NCI-H146 (cell line): ENCODE data around the gene RAI14.

ENCODE experiments used
- DNase-seq: peaks from one replicate; lab custom pipeline; 2025; lab: John Stamatoyannopoulos, UW

RAI14 gene

DNA sequence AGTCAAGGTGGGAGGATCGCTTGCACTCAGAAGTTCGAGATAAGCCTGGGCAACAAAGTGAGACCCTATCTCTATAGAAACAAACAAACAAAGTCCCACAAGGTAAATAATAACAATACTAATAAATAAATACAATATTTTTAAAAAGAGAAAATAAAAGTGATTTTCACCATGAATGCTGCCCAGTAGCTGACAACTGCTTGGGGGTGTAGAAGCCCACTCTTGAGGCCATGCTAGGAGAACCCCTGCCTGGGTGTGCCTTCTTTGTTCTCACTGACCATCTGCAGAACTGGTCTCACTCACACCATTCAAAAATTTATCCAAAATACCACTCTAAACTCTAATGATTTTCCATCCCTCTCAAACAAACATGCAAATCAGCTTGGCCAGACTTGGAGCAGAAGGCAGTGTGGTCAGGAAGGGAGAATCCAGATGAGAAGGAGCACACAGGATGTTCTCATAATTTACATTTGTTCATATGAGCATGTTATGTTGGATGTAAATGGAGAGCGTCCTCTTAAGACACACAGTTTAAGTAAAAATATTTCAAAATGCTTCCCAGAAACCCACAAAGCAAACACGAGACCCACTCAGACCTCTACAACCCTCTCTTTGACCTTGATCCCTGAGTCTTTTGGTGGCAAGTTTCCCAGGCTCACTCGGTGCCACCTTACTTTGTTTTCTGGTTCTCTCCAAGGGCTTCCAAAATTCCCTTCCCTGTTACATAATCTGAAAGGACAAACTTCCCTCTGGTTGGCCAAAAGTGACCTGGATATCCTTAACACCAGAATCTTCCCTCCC lies 7.9 kb upstream of the RAI14 start:
- DNase-seq: no peak

DNA sequence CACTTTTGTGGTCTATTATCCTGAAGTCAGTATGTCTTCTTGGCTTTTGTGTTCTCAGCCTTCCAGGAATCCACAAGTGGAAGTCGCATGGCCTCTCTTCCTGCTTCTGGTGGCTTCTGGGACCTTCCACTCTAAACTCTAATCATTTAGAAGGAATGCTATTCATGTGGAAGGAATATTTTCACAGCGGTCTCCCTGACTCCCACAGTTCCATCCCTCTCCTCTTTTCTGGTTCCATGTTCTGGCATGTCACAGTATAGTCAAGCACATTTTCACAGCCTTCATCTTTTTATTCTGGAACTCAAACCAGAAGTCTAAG lies 7.3 kb upstream of the RAI14 start:
- DNase-seq: no peak

GRCh38 chr5:34651791-34652190 lies 4.3 kb upstream of the RAI14 start:
- DNase-seq: no peak

GRCh38 chr5:34652466-34652865 lies 3.7 kb upstream of the RAI14 start:
- DNase-seq: no peak

DNA sequence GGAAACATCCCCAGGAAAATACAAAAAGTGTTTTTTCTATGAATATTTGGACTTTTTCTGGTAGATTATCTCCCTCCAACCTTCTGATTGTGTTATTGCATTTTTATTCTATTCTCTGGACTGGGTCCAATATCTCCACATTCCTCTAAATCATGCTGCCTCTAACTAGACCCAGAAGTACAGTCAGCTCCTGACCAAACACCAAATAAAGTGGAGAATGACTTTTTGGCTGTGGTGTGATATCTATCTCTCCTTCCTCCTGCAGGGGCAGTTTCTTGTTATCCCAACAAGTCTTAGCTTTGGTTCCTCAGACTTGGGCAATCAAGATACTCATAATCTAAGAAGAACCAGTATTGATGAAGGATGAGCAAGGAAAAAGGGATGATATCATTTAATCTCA lies 3.2 kb upstream of the RAI14 start:
- no peak for DNase-seq

DNA sequence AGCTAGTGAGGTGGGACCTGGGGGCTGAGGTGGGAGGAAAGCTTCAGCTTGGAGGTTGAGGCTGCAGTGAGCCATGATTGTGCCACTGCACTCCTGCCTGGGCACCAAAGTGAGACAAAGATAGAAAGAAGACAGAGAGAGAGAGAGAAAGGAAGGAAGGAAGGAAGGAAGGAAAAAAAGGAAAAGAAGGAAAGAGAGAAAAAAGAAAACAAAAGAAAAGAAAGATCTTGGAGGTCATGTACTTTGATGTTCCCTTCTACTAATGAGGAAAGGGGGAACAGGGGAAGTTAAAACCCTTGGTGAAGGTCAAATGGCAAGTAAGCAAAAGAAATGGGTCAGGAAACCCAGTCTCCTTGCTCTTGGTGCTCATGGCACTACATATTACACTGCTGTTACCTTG lies 2.4 kb upstream of the RAI14 start:
- no peak for DNase-seq

- DNase-seq: peak; percentile 28
Observed at GRCh38 chr5:34655354-34655991, 655 bp upstream of the RAI14 start.

GRCh38 chr5:34656700-34657273 lies 659 bp downstream of the RAI14 start:
- DNase-seq: peak; percentile 23

- DNase-seq: no peak
Observed at GRCh38 chr5:34657274-34657921, 1.3 kb downstream of the RAI14 start.

DNA sequence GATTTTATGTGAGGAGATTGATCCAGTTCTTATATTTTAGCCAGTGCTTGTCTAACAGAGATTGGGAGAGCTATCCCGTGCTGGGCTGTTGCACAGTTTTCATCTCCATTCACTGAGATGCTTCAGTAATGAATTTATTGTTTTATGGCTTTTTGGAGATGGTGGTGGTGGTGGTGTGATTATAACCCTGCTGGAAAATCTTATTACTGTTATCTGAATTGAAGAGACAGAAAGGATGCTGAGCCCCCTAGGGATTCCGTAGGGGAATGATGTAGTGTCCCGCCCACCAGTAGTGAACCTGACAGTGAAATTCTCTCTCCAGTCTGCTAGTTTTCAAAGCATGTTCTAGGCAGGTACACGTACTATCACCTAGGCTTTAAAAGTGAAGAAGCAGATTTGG lies 1.9 kb downstream of the RAI14 start:
- DNase-seq: no peak

DNA sequence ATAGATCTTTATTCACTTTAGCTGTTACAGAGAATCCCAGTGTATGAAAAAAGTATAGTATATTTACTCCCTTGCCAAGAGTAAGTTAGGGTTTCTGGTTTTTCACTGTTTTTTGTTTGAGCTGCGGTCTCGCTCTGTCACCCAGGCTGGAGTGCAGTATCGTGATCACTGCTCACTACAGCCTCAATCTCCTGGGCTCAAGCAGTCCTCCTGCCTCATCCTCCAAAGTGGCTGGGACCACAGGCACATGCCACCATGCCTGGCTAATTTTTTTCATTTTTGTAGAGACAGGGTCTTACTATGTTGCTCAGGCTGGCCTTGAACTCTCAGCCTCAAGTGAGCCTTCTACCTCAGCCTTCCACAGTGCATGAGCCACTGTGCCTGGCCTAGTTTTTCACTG lies 3.0 kb downstream of the RAI14 start:
- DNase-seq: no peak

- no peak for DNase-seq
Observed at GRCh38 chr5:34660444-34660843, 4.3 kb downstream of the RAI14 start.

DNA sequence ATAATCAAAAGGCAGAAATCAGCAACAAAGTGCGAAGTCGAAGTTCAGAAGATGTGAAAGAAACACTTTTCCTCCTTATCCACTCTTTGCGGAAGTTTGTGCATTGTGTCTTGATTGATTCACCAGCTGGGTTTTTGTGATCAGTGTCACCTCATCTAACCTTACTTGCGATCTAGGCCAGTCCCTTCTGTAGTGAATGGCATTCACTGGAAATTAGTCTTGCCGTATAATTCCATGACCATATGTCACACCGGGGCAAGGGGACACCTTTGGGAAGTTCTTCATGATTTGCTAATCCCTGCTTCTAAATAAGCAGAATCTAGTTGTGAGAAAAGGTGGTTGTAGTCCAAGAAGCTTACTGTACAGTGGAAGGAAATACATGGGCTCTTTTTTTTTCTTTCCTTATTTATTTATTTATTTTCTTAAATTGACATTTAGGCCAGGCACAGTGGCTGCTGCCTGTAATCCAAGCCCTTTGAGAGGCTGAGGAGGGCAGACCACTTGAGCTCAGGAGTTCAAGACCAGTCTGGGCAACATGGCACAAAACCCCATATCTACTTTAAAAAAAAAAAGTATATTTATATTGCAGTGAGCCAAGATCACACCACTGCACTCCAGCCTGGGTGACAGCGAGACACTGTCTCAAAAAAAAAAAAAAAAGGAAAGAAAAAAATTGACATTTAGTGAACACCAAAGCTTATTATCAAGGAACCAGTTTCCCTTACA lies 7.8 kb downstream of the RAI14 start:
- DNase-seq: no peak

DNA sequence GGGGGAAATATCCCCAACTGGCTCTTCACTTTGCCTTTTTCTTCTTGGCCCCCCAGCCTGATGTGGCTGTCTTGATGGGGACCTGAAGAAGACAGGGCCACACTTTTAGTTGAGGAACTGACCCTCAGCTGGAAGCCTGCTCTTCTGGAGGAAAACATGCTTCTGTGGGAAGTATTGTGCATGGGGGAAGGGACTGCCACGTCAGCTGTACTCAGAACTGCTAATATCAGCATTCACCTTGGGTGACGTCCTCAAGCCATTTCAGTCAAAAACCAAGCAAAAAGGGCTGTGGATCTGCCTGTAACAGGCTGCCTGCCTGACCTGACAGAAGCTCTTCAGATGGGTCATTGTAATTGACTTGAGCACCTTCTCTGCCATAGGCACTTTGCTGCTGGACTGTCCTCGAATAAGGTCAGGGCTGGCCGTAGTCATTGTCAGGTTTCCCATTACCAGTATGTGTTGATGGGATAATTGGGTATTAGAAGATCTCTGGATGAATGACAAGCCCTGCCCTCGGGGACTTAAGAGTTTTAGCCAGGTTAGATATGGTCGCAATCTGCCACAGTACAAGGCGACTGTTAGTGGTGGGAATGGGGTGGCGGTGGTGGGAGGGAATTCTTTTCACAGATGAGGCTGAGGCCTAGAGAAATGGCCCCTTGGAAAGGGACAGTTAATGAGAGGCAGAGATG lies 10.4 kb downstream of the RAI14 start:
- no peak for DNase-seq

GRCh38 chr5:34667705-34668104 lies 11.6 kb downstream of the RAI14 start:
- no peak for DNase-seq

DNA sequence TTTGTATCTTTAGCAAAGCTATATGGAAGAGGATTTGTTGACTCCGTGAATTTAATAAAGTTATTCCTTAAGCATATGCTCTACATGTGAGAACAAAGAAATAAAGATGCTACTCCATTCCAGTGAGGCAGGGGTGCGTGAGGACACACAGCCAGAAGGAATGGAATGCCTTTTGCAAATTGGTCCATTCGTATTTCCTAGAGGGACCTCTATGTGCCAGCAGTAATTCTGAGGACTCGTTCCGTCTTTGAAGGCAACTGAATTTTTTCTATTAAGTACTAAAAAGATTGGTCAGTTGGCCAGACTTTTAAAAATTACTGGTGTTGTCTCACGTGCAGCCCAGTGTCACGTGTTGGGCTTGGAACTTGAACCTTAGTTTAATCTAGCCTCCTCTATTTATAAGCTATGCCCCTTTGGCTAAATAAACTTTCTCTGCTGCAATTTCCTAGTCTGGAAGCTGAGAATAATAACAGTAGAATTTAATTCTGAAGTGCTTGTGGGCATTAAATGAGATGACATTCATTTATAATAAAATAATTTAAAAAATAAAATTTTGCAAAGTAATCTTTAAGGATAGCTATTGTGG lies 13.9 kb downstream of the RAI14 start:
- DNase-seq: no peak

GRCh38 chr5:34672196-34672595 lies 16.1 kb downstream of the RAI14 start:
- no peak for DNase-seq

DNA sequence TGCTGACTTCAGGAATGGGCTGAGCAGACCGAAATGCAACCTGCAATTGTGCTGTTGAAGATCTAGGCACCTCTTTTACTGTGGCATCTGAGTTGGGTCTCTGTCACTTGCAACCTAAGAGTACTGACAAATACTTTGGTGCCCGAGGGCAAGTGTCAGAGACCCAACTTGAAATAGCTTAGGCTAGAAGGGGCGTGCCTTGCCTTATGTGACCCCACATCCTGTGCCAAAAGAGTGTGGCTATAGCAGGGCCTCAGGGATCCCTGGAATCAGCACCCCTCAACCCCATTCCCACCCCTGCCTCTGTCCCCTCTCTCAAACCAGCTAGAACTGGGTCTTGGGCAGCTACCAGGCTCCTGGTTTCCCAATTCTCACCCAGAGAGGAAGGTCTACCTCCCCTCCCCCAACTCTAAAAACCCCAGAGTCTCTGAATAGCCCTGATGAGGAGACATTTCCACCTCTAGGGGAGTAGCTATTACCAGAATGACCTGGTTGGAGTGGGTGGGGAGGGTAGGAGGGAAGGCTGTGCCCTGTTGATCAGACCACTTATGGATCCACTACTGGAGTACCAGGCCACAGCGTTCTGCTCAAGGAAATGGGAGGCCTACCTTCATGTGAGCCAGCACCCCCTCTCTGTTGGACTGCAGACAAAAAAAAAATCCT lies 17.5 kb downstream of the RAI14 start:
- no peak for DNase-seq

DNA sequence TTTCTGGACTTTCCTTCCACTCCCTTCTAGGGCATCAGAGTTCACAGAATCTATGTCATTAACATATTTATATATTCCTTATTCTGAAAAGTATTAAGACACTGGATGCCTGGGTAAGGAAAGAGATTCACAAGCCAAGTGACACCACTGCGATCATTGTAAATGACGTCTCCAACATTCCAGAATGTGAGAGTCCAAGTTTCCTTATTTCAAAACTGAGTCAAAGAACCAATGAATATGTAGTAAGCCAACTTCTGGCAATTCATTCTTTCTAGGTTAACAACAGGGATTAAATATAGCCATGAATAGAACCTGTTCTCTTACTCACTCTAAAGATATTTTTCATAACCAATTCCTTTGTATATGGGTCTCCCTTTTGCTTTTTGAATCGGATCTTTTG lies 18.1 kb downstream of the RAI14 start:
- no peak for DNase-seq

DNA sequence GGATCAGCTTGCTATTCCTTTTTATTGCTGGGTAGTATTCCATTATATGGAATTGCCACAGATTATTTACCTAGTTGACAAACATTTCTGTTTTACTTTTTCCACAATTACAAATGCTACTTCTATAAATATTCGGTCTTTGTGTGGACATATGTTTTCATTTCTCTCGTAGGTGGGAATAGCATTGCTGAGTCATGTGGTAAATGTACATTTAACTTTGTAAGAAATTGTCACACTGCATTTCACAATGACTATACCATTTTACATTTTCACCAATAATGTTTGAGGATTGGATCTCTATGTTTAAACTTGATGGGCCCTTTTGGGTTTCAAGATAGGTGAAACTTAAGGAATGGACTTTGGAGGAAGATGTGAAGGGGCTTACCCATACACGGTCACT lies 19.7 kb downstream of the RAI14 start:
- no peak for DNase-seq

GRCh38 chr5:34676416-34676815 lies 20.3 kb downstream of the RAI14 start:
- no peak for DNase-seq
